Spinal cord (tissue), 10 donors: ENCODE results near the gene ZNF446. TPM values are rescaled to one million over a fixed set of nuclear protein-coding genes. Genes with fewer than 3 reads are reported as not detected.
A peak's percentile ranks its signal among the peaks of the same experiment; 100 is the strongest.
"Not testable (repeated sequence)": the region's sequence is repeated elsewhere in the genome, so short reads cannot be mapped to it uniquely, and the experiment has no call there.

Experiments used
- DNase-seq, 6 donors: peaks; one replicate each; pipeline versions ENCODE4 v3.0.0 to v3.0.0-alpha.2; 2013 to 2015; ENCODE audit warnings: low spot score in 6 of 6, low read depth in 4 of 6
- H3K27ac ChIP-seq: one replicate; pipeline ENCODE4 v1.5.1; 2013; ENCODE audit warnings: low read depth, low read length, control low read depth
- H3K27me3 ChIP-seq: one replicate; pipeline ENCODE4 v1.6.1; 2013; ENCODE audit warnings: low read length; ENCODE audit not compliant: control insufficient read depth, insufficient read depth
- H3K36me3 ChIP-seq: one replicate; pipeline ENCODE4 v1.6.1; 2013; ENCODE audit warnings: low read length; ENCODE audit not compliant: control insufficient read depth, insufficient read depth
- H3K4me1 ChIP-seq: one replicate; pipeline ENCODE4 v1.6.1; 2013; ENCODE audit warnings: low read length; ENCODE audit not compliant: control insufficient read depth, insufficient read depth
- H3K4me3 ChIP-seq: one replicate; pipeline ENCODE4 v1.5.1; 2013; ENCODE audit warnings: low read depth, low read length, control low read depth
- H3K9me3 ChIP-seq: one replicate; pipeline ENCODE4 v1.6.1; 2013; ENCODE audit warnings: low read length; ENCODE audit not compliant: control insufficient read depth, insufficient read depth
- WGBS: methylation state at CpG from one replicate; pipeline ENCODE4 v1.1.5; 2013; ENCODE audit warnings: missing lambda C conversion rate; ENCODE audit not compliant: insufficient coverage; 5-methylcytosine and 5-hydroxymethylcytosine counted together
- long read RNA-seq, 4 donors: transcript quantifications; one replicate each; lab custom pipeline, GENCODE V29; 2026
- polyA plus RNA-seq, 2 donors: library from polyadenylated mRNA; unstranded; fragments of 120-200 nt; gene quantifications; one replicate each; pipeline ENCODE4 v1.2.1, GENCODE V29; 2013; ENCODE audit not compliant: insufficient read length in 2 of 2
- total RNA-seq, 2 donors: library from RNA; depleted of rRNA in 1 of 2; stranded (reverse); fragments of 120-200 nt in 1 of 2; fragments of >200 nt in 1 of 2; gene quantifications; one replicate each; pipeline versions ENCODE4 v1.2.3 to v1.2.4, GENCODE V29; 2013 to 2014
- donor health status: healthy.

ZNF446 gene
- total RNA-seq = 10 to 100 TPM in 1 of 2 donors, 1 to 10 TPM in 1; 5.8 to 19.3 TPM
- 10 to 100 TPM; 20.6 to 21.2 TPM for polyA plus RNA-seq
- long read RNA-seq, donor 1, partial matches to known transcripts = 9 of 9 reads
- long read RNA-seq, donor 1, other reads (novel, unspliced or antisense) = 0 of 9 reads
- long read RNA-seq, donor 2, partial matches to known transcripts = 0 of 1 reads
- long read RNA-seq, donor 2, other reads (novel, unspliced or antisense) = 0 of 1 reads
- long read RNA-seq, donor 3 = 0 reads
- long read RNA-seq, donor 4 = 0 reads

DNA sequence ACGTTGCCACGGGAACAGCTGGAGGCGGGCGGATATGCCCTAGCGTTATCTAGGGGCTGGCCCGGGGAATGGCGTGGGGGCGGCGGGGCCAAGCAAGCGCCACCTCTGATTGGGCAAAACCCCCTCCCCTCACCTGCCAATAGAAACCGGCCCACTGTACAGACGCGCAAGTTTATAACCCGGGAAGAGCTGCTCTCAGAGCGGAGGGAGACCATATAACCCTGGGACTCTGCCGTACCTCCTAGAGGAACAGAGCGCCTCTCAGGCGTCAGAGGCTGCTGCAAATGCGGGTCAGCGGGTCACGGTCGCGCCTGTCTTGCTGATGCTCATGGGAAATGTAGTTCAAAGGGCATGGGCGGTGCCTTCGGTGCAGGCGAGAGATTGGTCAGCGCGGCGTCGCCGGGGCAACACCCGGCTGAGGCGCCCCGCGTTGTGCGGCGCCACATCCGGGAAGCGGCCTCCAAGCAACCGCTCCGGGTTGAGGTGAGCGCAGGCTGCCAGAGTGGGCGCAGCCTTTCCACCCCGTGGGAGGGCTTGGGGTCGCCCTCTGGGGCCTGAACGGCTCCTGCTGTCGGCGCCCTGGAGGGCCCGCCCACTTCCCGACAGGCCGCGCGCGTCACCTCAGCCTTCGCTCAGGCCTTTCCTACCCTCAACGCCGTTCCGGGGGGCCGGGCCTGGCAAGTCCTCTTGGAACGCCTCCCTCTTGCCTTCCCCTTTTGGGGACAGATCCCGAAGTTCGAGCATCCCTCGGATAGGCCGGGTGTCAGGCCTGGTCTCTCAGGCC is at the start of gene ZNF446:
TSS of gene ZNF446 (plus strand) at position 639 of the 784 bp plus-strand sequence. CDS start 867 bp downstream, outside the sequence.
- H3K9me3 ChIP-seq = no peaks in the 10 kb centered on the region
- H3K4me1 ChIP-seq = peaks cover 33% of the 10 kb centered on the region
- H3K4me3 ChIP-seq = peak within 1 kb of the TSS; percentile 75
- H3K27me3 ChIP-seq = no peaks in the 10 kb centered on the region
- WGBS = under 1% methylated on average over 64 of the region's 64 CpGs
- DNase-seq = peak; percentile 91 to 99 (median 96)
- peaks cover 74% of the 10 kb centered on the region for H3K36me3 ChIP-seq
- peak within 1 kb of the TSS; percentile 92 for H3K27ac ChIP-seq

GRCh38 chr19:58428617-58429016 is 47.5 kb upstream of the ZNF446 start:
- H3K36me3 ChIP-seq = peaks cover 35% of the 10 kb centered on the region
- H3K4me1 ChIP-seq = no peaks in the 10 kb centered on the region
- no peak for DNase-seq
- H3K27ac ChIP-seq = no peak overlapping the region
- H3K9me3 ChIP-seq = peaks cover 25% of the 10 kb centered on the region
- WGBS = no CpG with 5 or more reads among the region's 1 CpG
- no peaks in the 10 kb centered on the region for H3K27me3 ChIP-seq
- no peak overlapping the region for H3K4me3 ChIP-seq

- Histone ChIP-seq H3K4me1 (no peaks in the 10 kb centered on the region), H3K4me3 (no peak overlapping the region), H3K27me3 (no peaks in the 10 kb centered on the region), H3K36me3 (peaks cover 46% of the 10 kb centered on the region), H3K9me3 (peaks cover 35% of the 10 kb centered on the region), H3K27ac (no peak overlapping the region)
- no peak for DNase-seq
Measured at GRCh38 chr19:58429745-58430144, 46.4 kb upstream of the ZNF446 start.

DNA sequence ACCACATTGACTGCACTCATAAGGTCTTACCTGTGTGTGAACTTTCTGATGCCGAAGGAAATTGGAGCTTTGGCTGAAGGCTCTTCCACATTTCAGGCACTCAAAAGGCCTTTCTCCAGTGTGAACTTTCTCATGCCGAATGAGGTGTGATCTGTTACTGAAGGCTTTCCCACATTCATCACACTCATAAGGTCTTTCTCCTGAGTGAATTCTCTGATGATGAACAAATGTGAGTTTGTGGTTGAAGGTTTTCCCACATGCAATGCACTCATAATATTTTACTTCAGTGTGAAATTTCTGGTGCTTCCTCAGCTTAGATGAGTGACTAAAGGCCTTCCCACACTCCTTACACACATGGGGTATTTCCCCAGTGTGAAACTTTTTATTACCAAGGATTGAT is 41.9 kb upstream of the ZNF446 start:
- no CpG with 5 or more reads among the region's 2 CpGs for WGBS
- H3K27ac ChIP-seq = no peak overlapping the region
- H3K4me3 ChIP-seq = no peak overlapping the region
- H3K9me3 ChIP-seq = peaks cover 47% of the 10 kb centered on the region
- H3K36me3 ChIP-seq = peaks cover 75% of the 10 kb centered on the region
- no peaks in the 10 kb centered on the region for H3K27me3 ChIP-seq
- DNase-seq = no peak
- peaks cover 5% of the 10 kb centered on the region for H3K4me1 ChIP-seq

DNA sequence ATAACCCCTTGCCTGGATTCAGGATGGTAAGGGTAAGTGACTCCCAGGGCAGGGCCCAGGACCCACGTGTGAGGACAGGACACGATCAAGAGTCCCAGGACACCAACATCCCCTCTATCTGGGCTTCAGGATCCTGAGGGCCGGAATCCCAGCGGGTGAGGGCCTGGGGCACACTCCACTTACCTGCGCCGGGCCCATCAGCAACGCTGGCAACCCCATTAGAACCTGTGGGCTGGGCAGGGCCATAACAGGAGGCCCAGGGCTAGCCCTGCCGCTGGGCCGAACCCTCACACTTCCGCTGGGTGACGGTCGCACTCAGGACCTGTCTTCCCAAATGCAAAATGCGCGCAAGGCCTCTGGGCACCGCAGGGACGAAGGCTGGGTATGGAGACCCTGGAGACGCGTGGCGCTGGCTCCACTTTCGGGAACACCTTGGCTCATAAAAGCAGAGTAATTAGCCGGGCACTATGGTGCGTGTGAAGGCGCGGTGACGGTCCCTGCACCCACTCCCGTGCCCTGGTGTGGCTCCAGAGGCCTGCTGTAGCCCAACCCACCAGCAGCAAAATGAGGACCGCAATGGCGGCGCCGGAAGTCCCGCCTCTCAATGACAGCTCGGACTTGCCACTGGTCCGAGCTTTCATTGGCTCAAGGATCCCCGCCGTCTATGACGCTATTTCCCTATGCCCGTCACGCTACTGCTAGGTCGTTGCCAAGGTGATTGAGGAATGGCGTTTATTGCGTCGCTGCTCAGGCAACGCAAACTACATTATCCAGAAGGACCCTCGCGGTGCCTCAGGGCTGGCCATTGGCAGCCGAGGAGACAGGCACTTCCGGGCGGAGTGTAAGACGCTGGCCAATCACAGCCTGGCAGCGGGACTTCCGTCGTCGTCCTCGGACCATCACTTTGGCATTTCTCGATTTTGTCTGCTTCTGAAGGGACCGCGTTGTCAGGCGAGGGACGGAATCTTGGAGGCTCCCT is 36.3 kb upstream of the ZNF446 start, which contains the start of gene ZNF132:
TSS of gene ZNF132 (minus strand) at position 578 of the 979 bp plus-strand sequence. CDS start at position 246, 332 bp downstream.
- H3K27ac ChIP-seq = peak within 1 kb of the TSS; percentile 77
- H3K27me3 ChIP-seq = no peaks in the 10 kb centered on the region
- H3K36me3 ChIP-seq = peaks cover 28% of the 10 kb centered on the region
- H3K4me1 ChIP-seq = peaks cover 20% of the 10 kb centered on the region
- H3K4me3 ChIP-seq = peak within 1 kb of the TSS; percentile 81
- WGBS = 5% methylated on average over 59 of the region's 59 CpGs
- DNase-seq = peak; percentile 98 to 100 (median 99)
- peaks cover 10% of the 10 kb centered on the region for H3K9me3 ChIP-seq

- peaks cover 20% of the 10 kb centered on the region for H3K4me1 ChIP-seq
- peak in 1 of 6 donors; percentile 11 for DNase-seq
- H3K36me3 ChIP-seq = peaks cover 21% of the 10 kb centered on the region
- WGBS = 16% methylated on average over 30 of the region's 31 CpGs
- H3K27ac ChIP-seq = peak overlapping the region; percentile 77
- H3K27me3 ChIP-seq = no peaks in the 10 kb centered on the region
- H3K9me3 ChIP-seq = peaks cover 7% of the 10 kb centered on the region
- peak overlapping the region; percentile 81 for H3K4me3 ChIP-seq
Measured at GRCh38 chr19:58440556-58440955, 35.6 kb upstream of the ZNF446 start.

- WGBS = 77% methylated on average over 7 of the region's 7 CpGs
- H3K36me3 ChIP-seq, H3K27ac ChIP-seq, H3K9me3 ChIP-seq, DNase-seq, H3K4me3 ChIP-seq, H3K27me3 ChIP-seq: not testable (repeated sequence)
- H3K4me1 ChIP-seq = peaks cover 20% of the 10 kb centered on the region
Measured at GRCh38 chr19:58442986-58443385, 33.2 kb upstream of the ZNF446 start.

GRCh38 chr19:58448860-58449259 is 27.3 kb upstream of the ZNF446 start:
- H3K4me1 ChIP-seq = peaks cover 13% of the 10 kb centered on the region
- not testable (repeated sequence) for H3K27ac ChIP-seq, H3K27me3 ChIP-seq, H3K9me3 ChIP-seq, H3K36me3 ChIP-seq, H3K4me3 ChIP-seq, DNase-seq
- WGBS = 65% methylated on average over 3 of the region's 3 CpGs

DNA sequence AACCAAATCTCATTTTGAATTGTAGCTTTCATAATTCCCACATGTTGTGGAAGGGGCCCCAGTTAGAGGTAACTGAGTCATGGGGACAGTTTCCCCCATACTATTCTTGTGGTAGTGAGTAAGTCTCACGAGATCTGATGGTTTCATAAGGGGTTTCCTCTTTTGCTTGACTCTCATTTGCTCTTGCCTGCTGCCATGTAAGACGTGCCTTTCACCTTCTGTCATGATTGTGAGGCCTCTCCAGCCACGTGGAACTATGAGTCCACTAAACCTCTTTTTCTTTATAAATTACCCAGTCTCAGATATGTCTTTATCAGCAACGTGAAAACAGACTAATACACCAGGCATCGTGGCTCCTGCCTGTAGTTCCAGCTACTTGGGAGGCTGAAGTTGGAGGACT is 26.2 kb upstream of the ZNF446 start:
- DNase-seq, H3K4me3 ChIP-seq, H3K27me3 ChIP-seq, H3K27ac ChIP-seq, H3K9me3 ChIP-seq: not testable (repeated sequence)
- WGBS = 54% methylated on average over 3 of the region's 5 CpGs
- peaks cover 18% of the 10 kb centered on the region for H3K36me3 ChIP-seq
- peaks cover 13% of the 10 kb centered on the region for H3K4me1 ChIP-seq
